ENCODE results near the gene GAST. TPM values are rescaled to one million over a fixed set of nuclear protein-coding genes. Genes with fewer than 3 reads are reported as not detected.

GAST gene
- polyA plus RNA-seq, 1 experiment, result not detected

DNA sequence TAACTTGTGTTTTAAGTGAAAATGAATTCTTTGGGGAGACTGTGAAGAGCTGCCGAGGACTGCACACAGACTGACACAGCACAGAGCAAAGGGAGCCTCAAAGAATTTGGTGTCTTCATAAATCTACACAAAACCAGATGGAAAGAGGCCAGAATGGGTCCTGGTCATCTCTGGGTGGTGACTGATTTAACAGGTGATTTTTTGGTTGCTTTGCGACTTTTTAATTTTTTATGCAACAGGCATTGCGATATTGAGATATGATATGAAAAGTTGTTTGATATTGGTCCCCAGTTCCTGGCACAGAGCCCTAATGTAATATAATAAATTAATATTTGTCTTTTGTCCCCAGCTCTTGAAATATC is 36.1 kb upstream of the GAST start:
- Histone ChIP-seq H3K27me3 (ENCODE audit: control insufficient read depth, insufficient read depth, low read length) (no peaks in the 10 kb centered on the region), H3K36me3 (ENCODE audit: control insufficient read depth, insufficient read depth, low read length) (no peaks in the 10 kb centered on the region), H3K4me3 (ENCODE audit: low read depth, low read length) (no peak overlapping the region)
- ChIA-PET CTCF (interaction anchor here (1.5 to 4.6 kb wide), 2 partner anchors 9 to 20 kb away, joined by 4 to 39 read pairs; no protein-coding TSS in a partner anchor), POLR2A (no interaction called here)
- DNase-seq (ENCODE audit: low read depth), result no peak
- TF ChIP-seq CTCF (IDR thresholded peaks at IDR 0.05; ENCODE audit: insufficient read depth, low read depth, low read length), result no peak

GRCh38 chr17:41678411-41678906 is 33.7 kb upstream of the GAST start:
- Histone ChIP-seq H3K27me3 (ENCODE audit: control insufficient read depth, insufficient read depth, low read length) (no peaks in the 10 kb centered on the region; the same call in 1 of the 2 replicates), H3K4me3 (ENCODE audit: low read depth, low read length) (no peak overlapping the region), H3K36me3 (ENCODE audit: control insufficient read depth, insufficient read depth, low read length) (no peaks in the 10 kb centered on the region)
- TF ChIP-seq CTCF (IDR thresholded peaks at IDR 0.05; ENCODE audit: insufficient read depth, low read depth, low read length), result no peak
- DNase-seq (ENCODE audit: low read depth), result no peak
- CTCF ChIA-PET, result interaction anchor here (0.9 to 4.6 kb wide), 9 partner anchors 8 to 872 kb away, joined by 3 to 39 read pairs (median 6); partner anchors contain the start of gene EIF1
- POLR2A ChIA-PET, result interaction anchor here (2.2 kb wide), 1 partner anchor 10 kb away, joined by 19 read pairs; the partner anchor contains the start of gene EIF1

DNA sequence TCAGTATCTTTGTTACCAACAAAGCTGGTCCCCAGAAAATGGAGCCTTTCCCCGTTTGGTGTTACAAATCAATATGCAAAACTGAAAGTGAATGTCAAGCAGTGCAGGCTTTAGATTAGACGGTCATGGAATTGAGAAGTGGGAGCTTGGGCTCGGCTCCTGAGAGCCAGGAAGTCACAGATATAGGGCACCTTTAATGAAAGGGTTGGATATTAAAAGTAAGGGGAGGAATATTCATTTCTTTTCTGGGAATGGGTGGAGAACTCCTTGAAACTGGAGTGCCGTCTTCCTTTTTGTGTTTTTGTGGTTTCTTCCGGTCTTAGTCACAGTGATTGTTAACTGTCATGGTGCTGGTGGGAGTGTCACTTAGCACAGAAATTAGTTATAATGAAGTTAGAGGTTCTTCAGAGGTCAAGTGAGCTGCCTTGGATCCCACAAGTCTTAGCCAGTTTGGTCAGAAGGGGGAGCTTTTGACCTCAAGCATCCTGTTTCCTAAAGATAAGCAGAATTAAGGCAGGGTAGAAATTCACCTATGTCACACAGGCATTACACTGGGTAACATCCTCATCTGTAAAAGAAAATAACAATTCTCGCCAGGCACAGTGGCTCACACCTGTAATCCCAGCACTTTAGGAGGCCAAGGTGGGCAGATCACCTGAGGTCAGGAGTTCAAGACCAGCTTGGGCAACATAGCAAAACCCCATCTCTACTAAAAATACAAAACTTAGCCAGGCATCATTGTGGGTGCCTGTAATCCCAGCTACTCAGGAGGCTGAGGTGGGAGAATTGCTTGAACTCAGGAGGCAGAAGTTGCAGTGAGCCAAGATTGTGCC is 33.0 kb upstream of the GAST start:
- H3K36me3 ChIP-seq (ENCODE audit: control insufficient read depth, insufficient read depth, low read length), result no peaks in the 10 kb centered on the region
- H3K4me3 ChIP-seq (ENCODE audit: low read depth, low read length), result no peak overlapping the region
- ChIA-PET CTCF (interaction anchor here (0.8 to 4.6 kb wide), 10 partner anchors 9 to 872 kb away, joined by 3 to 39 read pairs (median 4); partner anchors contain the start of gene EIF1), POLR2A (interaction anchor here (2.2 kb wide), 1 partner anchor 10 kb away, joined by 19 read pairs; the partner anchor contains the start of gene EIF1)
- peak; percentile 19; the same call in 1 of the 2 replicates for TF ChIP-seq CTCF (IDR thresholded peaks at IDR 0.05; ENCODE audit: insufficient read depth, low read depth, low read length)
- H3K27me3 ChIP-seq (ENCODE audit: control insufficient read depth, insufficient read depth, low read length), result peaks cover 1% of the 10 kb centered on the region; the same call in 1 of the 2 replicates
- no peak for DNase-seq (ENCODE audit: low read depth)

GRCh38 chr17:41679740-41680425 is 32.2 kb upstream of the GAST start:
- POLR2A ChIA-PET, result interaction anchor here (0.6 to 2.2 kb wide), 2 partner anchors 9 to 881 kb away, joined by 5 to 19 read pairs; partner anchors contain the start of gene EIF1
- no peak for DNase-seq (ENCODE audit: low read depth)

More at GRCh38 chr17:41679740-41680425, 32.2 kb upstream of the GAST start:
- TF ChIP-seq CTCF (IDR thresholded peaks at IDR 0.05; ENCODE audit: insufficient read depth, low read depth, low read length), result no peak
- CTCF ChIA-PET, result interaction anchor here (0.8 to 4.6 kb wide), 7 partner anchors 10 to 120 kb away, joined by 3 to 39 read pairs (median 18); partner anchors contain the start of gene EIF1
- Histone ChIP-seq H3K27me3 (ENCODE audit: control insufficient read depth, insufficient read depth, low read length) (peaks cover 2% of the 10 kb centered on the region; the same call in 1 of the 2 replicates), H3K36me3 (ENCODE audit: control insufficient read depth, insufficient read depth, low read length) (no peaks in the 10 kb centered on the region), H3K4me3 (ENCODE audit: low read depth, low read length) (no peak overlapping the region)
